Right lobe of liver (tissue), 4 donors: Measurements from ENCODE around the gene MTAP.

Experiments
- CTCF ChIP-seq, 4 donors: fragments of 200-600 bp in 3 of 4; fragments of 450-650 bp in 1 of 4; IDR thresholded peaks; one replicate each; pipeline versions ENCODE4 v1.5.1 to v1.8.0; 2016 to 2022; ENCODE audit warnings: antibody characterized with exemption in 4 of 4, mild to moderate bottlenecking in 2 of 4
- POLR2A ChIP-seq: fragments of 450-650 bp; IDR thresholded peaks from one replicate; pipeline ENCODE4 v1.6.1; 2017; ENCODE audit warnings: antibody characterized with exemption, mild to moderate bottlenecking
- donor health status: DM: no; HTN: no; CAD: no.
- donor health status: DM: no; HTN: no; CAD: no.
- donor health status: DM: no; HTN: yes; CAD: no.

GRCh38 chr9:21873540-21874221 is 71.2 kb downstream of the MTAP start:
- TF ChIP-seq CTCF (IDR thresholded peaks at IDR 0.05) (no peak), POLR2A (no peak)
